HEK293T (cell line): ENCODE results near the gene TRIM44.
"Not testable (repeated sequence)": the region's sequence is repeated elsewhere in the genome, so short reads cannot be mapped to it uniquely, and the experiment has no call there.

Experiments used
- CTCF ChIA-PET: fragments of 350-600 bp; formaldehyde crosslinking; extraction: SDS; loops from one replicate; lab custom pipeline; 2021; ENCODE audit warnings: antibody characterized with exemption, inconsistent platforms; lab: Yijun Ruan, JAX
- POLR2A ChIA-PET: fragments of 350-600 bp; formaldehyde crosslinking; extraction: SDS; loops from one replicate; lab custom pipeline; 2020; ENCODE audit warnings: antibody characterized with exemption, inconsistent platforms; lab: Yijun Ruan, JAX
- DNase-seq: peaks from one replicate; pipeline ENCODE4 v3.0.0; 2012; ENCODE audit warnings: mixed read lengths; ENCODE audit errors: extremely low spot score
- ARNT ChIP-seq: fragments of 450-650 bp; IDR thresholded peaks from 2 replicates; pipeline ENCODE4 v1.6.1; 2017; ENCODE audit warnings: mild to moderate bottlenecking
- BHLHE40 ChIP-seq: fragments of 450-650 bp; IDR thresholded peaks from 2 replicates; pipeline ENCODE4 v1.6.1; 2016; ENCODE audit warnings: mild to moderate bottlenecking, moderate library complexity, borderline replicate concordance
- CTBP1 ChIP-seq: fragments of 450-650 bp; IDR thresholded peaks from 2 replicates; pipeline ENCODE4 v1.6.1; 2016; ENCODE audit warnings: borderline replicate concordance
- ELF4 ChIP-seq: fragments of 450-650 bp; IDR thresholded peaks from 2 replicates; pipeline ENCODE4 v1.6.1; 2017; ENCODE audit warnings: antibody characterized with exemption
- FOXA1 ChIP-seq: fragments of 450-650 bp; IDR thresholded peaks from 2 replicates; pipeline ENCODE4 v1.6.1; 2016; ENCODE audit warnings: mild to moderate bottlenecking
- FOXK2 ChIP-seq: fragments of 450-650 bp; IDR thresholded peaks from 2 replicates; pipeline ENCODE4 v1.6.1; 2016; ENCODE audit warnings: mild to moderate bottlenecking
- FOXM1 ChIP-seq: fragments of 450-650 bp; IDR thresholded peaks from 2 replicates; pipeline ENCODE4 v1.6.1; 2017; ENCODE audit warnings: mild to moderate bottlenecking, borderline replicate concordance
- HDGF ChIP-seq: fragments of 450-650 bp; IDR thresholded peaks from 2 replicates; pipeline ENCODE4 v1.6.1; 2017; ENCODE audit warnings: antibody characterized with exemption, borderline replicate concordance
- L3MBTL2 ChIP-seq: fragments of 450-650 bp; conservative IDR thresholded peaks from 2 replicates; pipeline ENCODE4 v1.6.1; 2016; ENCODE audit warnings: mild to moderate bottlenecking
- LEF1 ChIP-seq: fragments of 450-650 bp; IDR thresholded peaks from 2 replicates; pipeline ENCODE4 v1.6.1; 2017; ENCODE audit warnings: mild to moderate bottlenecking, borderline replicate concordance
- NFRKB ChIP-seq: fragments of 450-650 bp; IDR thresholded peaks from 2 replicates; pipeline ENCODE4 v1.6.1; 2016; ENCODE audit warnings: mild to moderate bottlenecking, moderate library complexity
- PKNOX1 ChIP-seq: fragments of 450-650 bp; IDR thresholded peaks from 2 replicates; pipeline ENCODE4 v1.6.1; 2016
- SP1 ChIP-seq: fragments of 450-650 bp; IDR thresholded peaks from 2 replicates; pipeline ENCODE4 v1.6.1; 2017
- SUZ12 ChIP-seq: fragments of 450-650 bp; IDR thresholded peaks from 2 replicates; pipeline ENCODE4 v1.6.1; 2016; ENCODE audit warnings: mild to moderate bottlenecking
- TARDBP ChIP-seq: fragments of 450-650 bp; IDR thresholded peaks from 2 replicates; pipeline ENCODE4 v1.6.1; 2016
- ZNF384 ChIP-seq: fragments of 450-650 bp; IDR thresholded peaks from 2 replicates; pipeline ENCODE4 v1.6.1; 2016

The TRIM44 gene

GRCh38 chr11:35661534-35661933 lies 1.0 kb upstream of the TRIM44 start:
- ChIA-PET CTCF (no interaction called here), POLR2A (interaction anchor here (1.4 to 1.5 kb wide), 2 partner anchors 43 to 160 kb away, joined by 5 to 11 read pairs; partner anchors contain the start of gene FJX1)
- no peak for DNase-seq
- no peak for TF ChIP-seq ELF4
- TF ChIP-seq SUZ12 = no peak
- TF ChIP-seq TARDBP = no peak
- no peak for TF ChIP-seq HDGF
- TF ChIP-seq FOXA1 = no peak
- TF ChIP-seq CTBP1 = no peak
- TF ChIP-seq ARNT = no peak
- no peak for TF ChIP-seq NFRKB
- TF ChIP-seq SP1 = no peak
- TF ChIP-seq L3MBTL2 = no peak
- TF ChIP-seq LEF1 = no peak
- TF ChIP-seq PKNOX1 = no peak
- TF ChIP-seq ZNF384 = no peak
- no peak for TF ChIP-seq FOXM1
- no peak for TF ChIP-seq FOXK2
- TF ChIP-seq BHLHE40 = no peak

GRCh38 chr11:35662061-35662648 lies 420 bp upstream of the TRIM44 start:
- POLR2A ChIA-PET = interaction anchor here (1.4 to 1.5 kb wide), 2 partner anchors 43 to 160 kb away, joined by 5 to 11 read pairs; partner anchors contain the start of gene FJX1
- TF ChIP-seq TARDBP (no peak), FOXK2 (no peak), PKNOX1 (no peak), SP1 (no peak), LEF1 (no peak), FOXM1 (no peak), ZNF384 (no peak), ARNT (no peak), BHLHE40 (no peak), CTBP1 (no peak), ELF4 (no peak), SUZ12 (no peak), HDGF (no peak), FOXA1 (no peak), NFRKB (no peak), L3MBTL2 (no peak)
- CTCF ChIA-PET = no interaction called here
- no peak for DNase-seq

GRCh38 chr11:35663408-35663702 lies 780 bp downstream of the TRIM44 start:
- ChIA-PET POLR2A (no interaction called here), CTCF (no interaction called here)
- no peak for DNase-seq
- TF ChIP-seq FOXA1 (no peak), FOXK2 (no peak), PKNOX1 (no peak), L3MBTL2 (peak; percentile 87), LEF1 (no peak), CTBP1 (no peak), FOXM1 (no peak), NFRKB (no peak), ZNF384 (no peak)

- TF ChIP-seq PKNOX1 (no peak), BHLHE40 (no peak), L3MBTL2 (no peak), TARDBP (no peak), ZNF384 (no peak), HDGF (no peak), FOXA1 (no peak), FOXK2 (no peak)
- DNase-seq = no peak
- POLR2A ChIA-PET = interaction anchor here (1.1 kb wide), 1 partner anchor 46 kb away, joined by 3 read pairs; no protein-coding TSS in a partner anchor
Observed at GRCh38 chr11:35664977-35665441, 2.4 kb downstream of the TRIM44 start.

GRCh38 chr11:35667257-35667656 lies 4.7 kb downstream of the TRIM44 start:
- TF ChIP-seq SP1 (no peak), ARNT (no peak), L3MBTL2 (no peak), FOXM1 (no peak), NFRKB (no peak), FOXA1 (no peak), LEF1 (no peak), HDGF (no peak), TARDBP (no peak), ELF4 (no peak), ZNF384 (no peak), BHLHE40 (no peak), CTBP1 (no peak), FOXK2 (no peak), PKNOX1 (no peak), SUZ12 (no peak)
- no peak for DNase-seq
- ChIA-PET POLR2A (no interaction called here), CTCF (no interaction called here)

More at GRCh38 chr11:35664977-35665441, 2.4 kb downstream of the TRIM44 start:
- CTCF ChIA-PET = no interaction called here

- DNase-seq, POLR2A ChIA-PET, CTCF ChIA-PET: not testable (repeated sequence)
Observed at GRCh38 chr11:35668350-35668749, 5.8 kb downstream of the TRIM44 start.
